Measurements from ENCODE around the gene MYO1C. TPM values are rescaled to one million over a fixed set of nuclear protein-coding genes. Genes with fewer than 3 reads are reported as not detected.

Gene MYO1C
- total RNA-seq, 1 experiment from 2014 or later: 107 TPM

GRCh38 chr17:1506649-1507267, 14.3 kb upstream of the MYO1C start:
- no peak for DNase-seq (ENCODE audit: low read depth)

GRCh38 chr17:1505586-1505985, 13.1 kb upstream of the MYO1C start:
- no peak for DNase-seq (ENCODE audit: low read depth)

GRCh38 chr17:1504866-1505265, 12.4 kb upstream of the MYO1C start:
- DNase-seq (ENCODE audit: low read depth): no peak

GRCh38 chr17:1503699-1504098, 11.2 kb upstream of the MYO1C start:
- DNase-seq (ENCODE audit: low read depth): no peak

DNA sequence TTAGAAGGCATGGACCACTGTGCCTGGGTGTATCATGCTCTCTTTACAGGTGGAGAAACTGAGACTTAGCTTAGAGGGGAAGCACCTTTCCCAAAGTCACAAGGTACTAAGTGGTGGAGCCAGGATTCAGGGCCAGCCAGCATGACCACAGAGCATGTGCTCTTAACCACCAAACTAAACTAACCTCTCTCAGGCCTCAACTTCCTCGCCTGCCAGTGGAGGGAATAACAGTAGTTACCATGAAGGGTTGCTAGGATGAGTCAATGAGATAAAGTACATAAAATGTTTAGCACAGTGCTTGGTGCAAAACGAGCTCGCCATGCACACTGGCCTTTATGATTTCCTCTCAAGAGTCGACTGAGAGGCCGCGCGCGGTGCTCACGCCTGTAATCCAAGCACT, 6.4 kb upstream of the MYO1C start:
- peak; percentile 45 for DNase-seq (ENCODE audit: low read depth)

- DNase-seq (ENCODE audit: low read depth): no peak
Observed at GRCh38 chr17:1498233-1498632, 5.7 kb upstream of the MYO1C start.

DNA sequence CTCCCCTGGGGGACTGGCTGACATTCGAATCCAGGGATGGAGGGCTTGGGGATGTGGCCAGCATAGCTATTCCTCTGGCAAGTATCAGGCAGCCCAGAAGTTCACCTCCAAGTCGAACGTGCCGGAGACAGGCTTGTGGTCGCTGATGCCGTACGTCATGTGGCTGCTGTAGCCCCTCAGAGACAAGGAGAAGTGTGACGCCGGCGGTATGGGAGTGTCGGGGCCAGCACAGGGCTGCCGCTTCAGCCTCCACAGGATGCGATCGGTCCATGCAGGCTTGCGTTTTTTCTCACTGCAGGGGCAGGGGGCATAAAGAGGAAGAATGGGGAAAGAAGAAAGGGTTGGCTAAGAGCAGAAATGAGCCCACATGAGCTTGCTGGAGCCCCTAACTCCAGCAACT, 5.3 kb upstream of the MYO1C start:
- no peak for DNase-seq (ENCODE audit: low read depth)

DNA sequence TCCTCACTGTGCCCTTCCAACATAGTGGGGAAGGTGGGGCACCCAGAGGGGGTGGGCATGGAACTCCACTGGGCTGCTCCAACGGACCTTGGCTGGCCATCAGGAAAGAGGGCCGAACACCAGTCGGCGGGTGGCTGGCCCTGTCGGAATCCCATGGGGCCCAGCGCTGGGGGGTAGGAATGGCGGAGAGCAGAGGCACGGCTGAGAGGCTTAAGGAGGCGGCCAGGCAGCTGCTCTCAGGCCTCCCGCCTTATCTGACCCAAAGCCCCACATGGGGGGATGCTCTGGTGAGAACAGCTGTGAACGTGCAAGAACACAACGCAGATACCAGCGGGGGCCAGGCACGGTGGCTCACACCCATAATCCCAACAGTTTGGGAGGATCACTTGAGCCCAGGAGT, 4.4 kb upstream of the MYO1C start:
- no peak for DNase-seq (ENCODE audit: low read depth)

DNA sequence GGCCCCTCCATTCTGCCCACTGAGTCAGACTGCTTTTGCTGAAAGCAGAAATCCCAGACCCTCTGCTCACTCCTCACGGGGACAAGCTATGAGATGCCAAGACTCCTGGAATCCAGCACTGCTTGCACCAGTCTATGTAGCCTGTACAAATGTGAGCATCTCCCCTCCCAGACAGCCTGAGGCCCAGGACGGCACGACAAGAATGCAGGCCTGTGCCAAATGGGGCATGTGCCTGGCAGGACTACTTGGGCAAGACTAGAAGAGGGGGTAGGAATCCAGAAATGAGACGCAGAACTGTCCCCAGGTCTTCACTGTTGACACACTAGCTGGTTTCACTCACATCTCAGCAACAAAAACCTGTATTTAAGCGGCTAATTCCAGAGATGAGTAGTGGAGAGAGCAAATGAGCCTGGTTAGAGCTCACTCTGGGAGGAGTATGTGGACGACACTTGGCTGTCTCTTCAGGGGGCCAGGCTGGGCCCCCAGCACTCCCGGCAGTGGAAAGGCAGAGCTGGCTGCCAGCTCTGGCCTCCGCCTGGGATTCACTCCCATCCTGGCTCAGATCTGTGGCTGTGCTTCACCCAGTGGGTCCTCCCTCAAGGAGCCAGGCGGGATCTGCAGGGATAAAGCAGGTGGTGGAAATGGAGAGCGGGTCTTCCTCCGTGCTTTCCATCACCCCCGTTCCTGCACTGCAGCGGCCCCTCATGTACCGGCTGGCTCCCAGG, 2.9 kb upstream of the MYO1C start:
- no peak for DNase-seq (ENCODE audit: low read depth)

DNA sequence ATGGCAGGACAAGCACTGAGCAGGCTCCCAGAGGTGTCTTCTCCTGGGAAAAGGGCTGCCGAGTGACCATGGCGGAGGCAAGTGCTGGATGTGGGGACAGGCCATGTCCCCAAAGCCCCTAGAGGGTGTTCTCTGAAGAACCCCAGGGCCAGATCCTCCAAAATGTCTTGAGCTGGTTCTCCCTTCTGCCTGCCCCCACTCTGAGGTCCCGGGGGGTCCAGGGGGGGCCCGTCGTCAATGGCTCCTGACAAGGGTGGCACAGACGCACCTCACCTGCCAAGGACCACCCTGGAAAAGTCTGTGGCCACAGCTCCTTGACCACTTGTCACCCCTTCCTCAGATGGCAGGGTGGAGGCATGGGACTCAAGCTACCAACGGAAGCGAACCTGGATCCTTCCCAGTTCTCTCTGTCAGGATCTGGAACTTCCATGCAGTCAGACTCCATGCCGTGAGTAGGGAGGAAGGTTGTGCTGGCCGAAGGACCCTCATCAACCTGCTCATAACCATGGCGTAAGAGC, 2.3 kb upstream of the MYO1C start:
- DNase-seq (ENCODE audit: low read depth): no peak

GRCh38 chr17:1494203-1494602, 1.7 kb upstream of the MYO1C start:
- DNase-seq (ENCODE audit: low read depth): no peak

- no peak for DNase-seq (ENCODE audit: low read depth)
Observed at GRCh38 chr17:1493291-1493980, 950 bp upstream of the MYO1C start.

- DNase-seq (ENCODE audit: low read depth): no peak
Observed at GRCh38 chr17:1491443-1492248, 840 bp downstream of the MYO1C start.

DNA sequence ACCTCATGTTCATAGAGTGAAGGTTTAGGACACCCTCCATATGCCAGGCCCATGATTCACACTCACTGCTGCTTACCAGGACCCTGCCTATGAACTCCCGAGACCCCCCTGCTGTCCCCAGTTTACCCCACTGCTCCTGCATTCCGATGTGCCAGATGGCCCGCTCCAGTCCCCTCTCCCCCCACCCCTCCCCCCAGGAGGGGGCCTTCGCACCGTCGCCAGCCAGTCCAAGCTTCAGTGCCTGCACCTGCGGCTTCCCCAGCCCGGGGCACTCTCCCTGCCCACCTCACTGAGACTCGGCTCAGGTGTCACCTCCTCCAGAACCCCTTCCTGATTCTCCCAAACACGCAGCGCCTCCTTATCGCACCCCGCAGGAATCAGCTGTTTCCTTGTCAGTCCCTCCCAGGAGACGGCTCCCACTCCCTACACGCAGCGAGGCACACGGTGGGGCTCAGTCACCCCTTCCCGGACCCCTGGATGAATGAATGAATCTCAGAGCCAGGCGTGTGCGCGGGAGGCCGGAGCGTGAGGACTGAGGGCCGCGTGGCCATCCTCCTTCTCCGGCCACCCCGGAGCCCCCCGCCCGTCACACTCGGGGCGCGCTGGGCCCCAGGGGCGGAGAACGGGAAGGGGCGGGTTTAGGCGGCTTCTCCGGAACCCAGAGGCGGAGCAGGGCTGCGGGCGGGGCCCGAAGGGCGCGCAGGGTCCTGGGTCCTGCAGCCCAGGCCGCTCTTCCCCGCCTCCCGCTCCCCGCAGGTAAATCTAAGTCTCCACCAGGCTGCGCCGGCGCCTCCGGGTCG, 1.6 kb downstream of the MYO1C start:
- DNase-seq (ENCODE audit: low read depth): no peak

DNA sequence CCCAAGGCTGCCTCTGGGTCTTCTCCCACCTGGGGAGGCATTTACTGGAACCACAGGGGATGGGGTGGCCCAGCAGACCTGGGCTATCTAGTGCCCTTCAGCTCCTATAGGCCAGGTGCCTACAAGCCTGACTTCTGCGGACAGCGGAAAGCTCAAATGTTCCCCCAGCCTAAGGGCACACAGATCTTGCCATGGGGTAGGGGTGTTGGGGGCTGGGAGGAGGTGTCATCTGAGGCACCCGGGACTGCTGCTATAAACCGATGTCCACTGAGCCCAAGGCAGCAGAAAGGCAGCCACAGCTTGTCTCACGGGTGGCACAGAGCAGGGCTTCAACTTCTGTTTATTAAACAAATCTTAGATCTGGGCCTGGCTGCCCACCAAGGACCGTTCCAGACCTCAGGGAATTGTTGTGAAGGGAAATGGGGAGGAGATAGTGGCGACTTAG, 3.6 kb downstream of the MYO1C start:
- DNase-seq (ENCODE audit: low read depth): no peak

- DNase-seq (ENCODE audit: low read depth): peak; percentile 76
Observed at GRCh38 chr17:1487939-1488825, 4.3 kb downstream of the MYO1C start.

DNA sequence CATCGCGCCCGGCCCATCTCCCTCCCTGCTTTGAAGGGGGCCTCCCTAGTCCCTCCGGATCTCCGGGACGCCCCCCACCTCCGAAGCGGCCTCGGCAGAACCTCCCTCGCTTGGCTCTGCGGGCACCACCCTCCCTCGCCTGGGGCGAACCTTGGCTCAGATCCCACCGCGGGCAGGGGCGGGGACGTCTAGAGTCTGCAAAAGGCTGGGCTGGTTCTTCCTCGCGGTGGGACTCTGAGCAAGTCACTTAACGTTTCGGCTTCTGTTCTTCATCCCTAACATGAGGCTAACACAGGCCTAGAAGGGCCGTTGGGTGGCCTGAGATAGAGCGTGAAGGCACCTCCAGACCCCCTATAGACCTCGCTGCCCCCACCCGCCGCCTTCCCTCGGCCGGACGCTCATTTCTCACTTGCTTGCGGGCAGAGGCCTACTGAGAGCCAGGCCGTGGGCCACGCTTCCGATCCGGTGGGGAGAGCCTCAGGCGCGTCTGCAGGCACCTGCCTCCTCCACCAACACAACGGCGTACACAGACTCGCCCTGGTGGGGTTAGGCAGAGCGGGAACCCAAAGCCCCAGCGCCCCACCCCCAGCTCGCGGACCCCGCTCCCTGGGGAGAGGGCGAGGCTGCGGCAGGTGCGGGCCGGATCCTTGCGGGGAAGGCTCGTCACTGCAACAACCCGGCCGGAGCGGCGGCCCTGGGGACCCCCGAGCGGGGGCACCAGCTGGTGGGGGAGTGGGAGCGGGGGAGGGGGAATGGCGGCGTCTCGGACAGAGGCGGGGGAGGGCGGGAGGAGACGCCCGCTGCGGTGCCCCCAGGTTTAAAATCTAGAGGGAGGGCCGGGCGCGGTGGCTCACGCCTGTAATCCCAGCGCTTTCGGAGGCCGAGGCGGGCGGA, 5.4 kb downstream of the MYO1C start:
- no peak for DNase-seq (ENCODE audit: low read depth)

DNA sequence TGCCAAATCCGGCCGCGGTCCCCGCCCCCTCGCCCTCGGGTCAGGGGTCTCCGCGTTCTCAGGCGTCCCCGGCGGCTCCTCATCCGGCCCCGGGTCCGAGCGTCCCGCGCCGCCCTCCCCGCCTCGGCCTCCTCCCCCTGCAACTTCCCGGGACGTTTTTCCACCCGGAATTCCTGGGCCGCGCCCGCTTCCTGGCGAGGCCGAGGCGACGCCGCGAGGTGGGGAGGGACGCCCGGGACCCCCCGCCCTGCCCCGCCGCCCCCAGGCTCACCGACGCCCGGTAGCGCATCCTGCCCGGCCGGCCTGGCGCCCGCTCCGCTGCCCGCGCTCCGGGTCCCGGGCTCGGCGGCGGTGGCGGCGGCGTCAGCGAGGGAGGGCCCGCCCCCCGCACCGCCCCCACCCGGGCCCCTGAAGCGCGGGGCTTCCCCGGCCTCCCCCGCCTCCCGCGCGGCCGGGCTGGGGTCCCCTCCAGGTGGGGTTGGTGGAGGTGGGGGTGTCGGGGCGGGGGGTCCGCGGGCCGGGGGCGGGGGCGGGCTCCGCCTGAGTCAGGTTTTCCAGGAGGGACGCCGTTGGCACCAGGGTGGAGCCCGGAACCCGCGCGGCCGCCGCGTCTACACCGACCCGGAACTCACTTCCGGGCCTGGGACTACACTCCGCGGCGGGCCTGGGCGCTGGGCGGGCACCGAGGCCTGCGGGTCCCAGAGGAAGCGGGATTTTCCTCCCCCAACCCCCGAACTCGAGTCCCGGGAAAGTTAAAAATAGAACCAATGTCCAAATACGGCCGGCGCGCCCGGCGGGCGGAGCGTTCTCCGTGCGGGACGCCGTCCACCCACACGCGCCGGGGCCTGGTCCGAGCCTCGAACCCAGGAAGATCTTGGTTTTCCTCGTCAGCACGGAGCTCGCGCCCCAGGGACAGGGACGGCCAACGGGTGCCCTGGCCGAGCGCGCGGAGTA, 6.8 kb downstream of the MYO1C start:
- DNase-seq (ENCODE audit: low read depth): peak; percentile 40
